HEK293T (cell line): ENCODE data around the gene CDRT4.

Experiments
- ARNT ChIP-seq: fragments of 450-650 bp; IDR thresholded peaks from 2 replicates; pipeline ENCODE4 v1.6.1; 2017; ENCODE audit warnings: mild to moderate bottlenecking
- BHLHE40 ChIP-seq: fragments of 450-650 bp; IDR thresholded peaks from 2 replicates; pipeline ENCODE4 v1.6.1; 2016; ENCODE audit warnings: mild to moderate bottlenecking, moderate library complexity, borderline replicate concordance
- CTBP1 ChIP-seq: fragments of 450-650 bp; IDR thresholded peaks from 2 replicates; pipeline ENCODE4 v1.6.1; 2016; ENCODE audit warnings: borderline replicate concordance
- ELF4 ChIP-seq: fragments of 450-650 bp; IDR thresholded peaks from 2 replicates; pipeline ENCODE4 v1.6.1; 2017; ENCODE audit warnings: antibody characterized with exemption
- FOXK2 ChIP-seq: fragments of 450-650 bp; IDR thresholded peaks from 2 replicates; pipeline ENCODE4 v1.6.1; 2016; ENCODE audit warnings: mild to moderate bottlenecking
- FOXM1 ChIP-seq: fragments of 450-650 bp; IDR thresholded peaks from 2 replicates; pipeline ENCODE4 v1.6.1; 2017; ENCODE audit warnings: mild to moderate bottlenecking, borderline replicate concordance
- HDGF ChIP-seq: fragments of 450-650 bp; IDR thresholded peaks from 2 replicates; pipeline ENCODE4 v1.6.1; 2017; ENCODE audit warnings: antibody characterized with exemption, borderline replicate concordance
- L3MBTL2 ChIP-seq: fragments of 450-650 bp; conservative IDR thresholded peaks from 2 replicates; pipeline ENCODE4 v1.6.1; 2016; ENCODE audit warnings: mild to moderate bottlenecking
- LEF1 ChIP-seq: fragments of 450-650 bp; IDR thresholded peaks from 2 replicates; pipeline ENCODE4 v1.6.1; 2017; ENCODE audit warnings: mild to moderate bottlenecking, borderline replicate concordance
- SP1 ChIP-seq: fragments of 450-650 bp; IDR thresholded peaks from 2 replicates; pipeline ENCODE4 v1.6.1; 2017
- SUZ12 ChIP-seq: fragments of 450-650 bp; IDR thresholded peaks from 2 replicates; pipeline ENCODE4 v1.6.1; 2016; ENCODE audit warnings: mild to moderate bottlenecking
- TARDBP ChIP-seq: fragments of 450-650 bp; IDR thresholded peaks from 2 replicates; pipeline ENCODE4 v1.6.1; 2016
- ZNF384 ChIP-seq: fragments of 450-650 bp; IDR thresholded peaks from 2 replicates; pipeline ENCODE4 v1.6.1; 2016

GRCh38 chr17:15452746-15453145 is 14.7 kb downstream of the CDRT4 start:
- TF ChIP-seq CTBP1: no peak
- TF ChIP-seq ELF4: no peak
- no peak for TF ChIP-seq FOXM1
- no peak for TF ChIP-seq SUZ12
- no peak for TF ChIP-seq LEF1
- TF ChIP-seq L3MBTL2: no peak
- no peak for TF ChIP-seq TARDBP
- TF ChIP-seq BHLHE40: no peak
- no peak for TF ChIP-seq ZNF384
- TF ChIP-seq FOXK2: no peak
- no peak for TF ChIP-seq SP1
- no peak for TF ChIP-seq ARNT
- no peak for TF ChIP-seq HDGF
